Gastrocnemius medialis (tissue), 4 donors: ENCODE results near the gene GNRHR.
"Not testable (repeated sequence)": the region's sequence is repeated elsewhere in the genome, so short reads cannot be mapped to it uniquely, and the experiment has no call there.

Experiments
- POLR2A ChIP-seq, 2 donors: fragments of 450-650 bp; IDR thresholded peaks; one replicate each; pipeline ENCODE4 v1.6.1; 2017; ENCODE audit warnings: antibody characterized with exemption in 2 of 2, mild to moderate bottlenecking in 2 of 2, moderate library complexity in 2 of 2
- TF ChIP-seq, protein P1 (sequence below), 5 experiments: fragments of 450-650 bp in 3 of 5; fragments of 200-600 bp in 2 of 5; sonication (generic) in 2 of 5; IDR thresholded peaks in 4 of 5; conservative IDR thresholded peaks in 1 of 5; 1 replicate in 4 of 5; 2 replicates in 1 of 5; pipeline ENCODE4 v1.5.1; 2016 to 2019; ENCODE audit warnings: antibody characterized with exemption in 5 of 5, mild to moderate bottlenecking in 3 of 5, moderate library complexity in 3 of 5

DNA sequence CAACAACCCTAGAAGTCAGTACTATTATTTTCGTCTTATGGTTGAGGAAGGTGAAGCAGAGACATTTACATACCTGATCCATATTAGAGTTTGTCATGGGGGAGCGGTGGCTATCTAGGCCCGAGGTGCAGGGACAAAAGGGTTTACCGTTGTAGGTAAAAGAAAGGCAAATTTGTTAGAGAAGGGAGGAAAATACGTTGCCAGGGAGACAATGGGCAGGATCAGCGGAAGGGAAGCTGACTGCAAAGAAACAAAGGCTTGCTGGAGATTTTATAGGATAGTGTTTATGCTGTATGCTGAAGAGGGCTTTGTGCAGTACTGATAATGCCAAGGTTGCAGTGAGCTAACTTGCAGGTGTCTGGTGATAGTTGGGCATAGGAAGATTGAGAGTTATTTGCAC, 2.8 kb upstream of the GNRHR start:
- not testable (repeated sequence) for TF ChIP-seq POLR2A (IDR thresholded peaks at IDR 0.05)
- TF ChIP-seq, protein P1, sequence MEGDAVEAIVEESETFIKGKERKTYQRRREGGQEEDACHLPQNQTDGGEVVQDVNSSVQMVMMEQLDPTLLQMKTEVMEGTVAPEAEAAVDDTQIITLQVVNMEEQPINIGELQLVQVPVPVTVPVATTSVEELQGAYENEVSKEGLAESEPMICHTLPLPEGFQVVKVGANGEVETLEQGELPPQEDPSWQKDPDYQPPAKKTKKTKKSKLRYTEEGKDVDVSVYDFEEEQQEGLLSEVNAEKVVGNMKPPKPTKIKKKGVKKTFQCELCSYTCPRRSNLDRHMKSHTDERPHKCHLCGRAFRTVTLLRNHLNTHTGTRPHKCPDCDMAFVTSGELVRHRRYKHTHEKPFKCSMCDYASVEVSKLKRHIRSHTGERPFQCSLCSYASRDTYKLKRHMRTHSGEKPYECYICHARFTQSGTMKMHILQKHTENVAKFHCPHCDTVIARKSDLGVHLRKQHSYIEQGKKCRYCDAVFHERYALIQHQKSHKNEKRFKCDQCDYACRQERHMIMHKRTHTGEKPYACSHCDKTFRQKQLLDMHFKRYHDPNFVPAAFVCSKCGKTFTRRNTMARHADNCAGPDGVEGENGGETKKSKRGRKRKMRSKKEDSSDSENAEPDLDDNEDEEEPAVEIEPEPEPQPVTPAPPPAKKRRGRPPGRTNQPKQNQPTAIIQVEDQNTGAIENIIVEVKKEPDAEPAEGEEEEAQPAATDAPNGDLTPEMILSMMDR (IDR thresholded peaks at IDR 0.05 in 4 of 5, conservative IDR thresholded peaks at IDR 0.05 in 1 of 5): not testable (repeated sequence)
